PFSK-1 (cell line): ENCODE data around the gene SYNGR4.

Experiments
- FOXP2 ChIP-seq: optimal IDR thresholded peaks from 2 replicates; pipeline ENCODE3; 2011; ENCODE audit warnings: borderline replicate concordance, control low read depth, inconsistent platforms; ENCODE audit not compliant: insufficient read depth; ENCODE audit errors: extremely low read length, extremely low read depth
- POLR2AphosphoS5 ChIP-seq: IDR thresholded peaks from 2 replicates; pipeline ENCODE4 v1.6.1; 2012; ENCODE audit warnings: low read depth, mild to moderate bottlenecking, control low read depth, low read length, moderate library complexity
- REST ChIP-seq, 2 experiments: IDR thresholded peaks; 2 replicates each; pipeline versions ENCODE4 v1.6.1 to v1.8.0; 2011 to 2012; ENCODE audit warnings: low read depth in 2 of 2, low read length in 2 of 2, control low read depth in 1 of 2, inconsistent platforms in 1 of 2, mild to moderate bottlenecking in 1 of 2, moderate library complexity in 1 of 2; ENCODE audit not compliant: insufficient read depth in 1 of 2
- SIN3A ChIP-seq: IDR thresholded peaks from 2 replicates; pipeline ENCODE4 v1.6.1; 2012; ENCODE audit warnings: mild to moderate bottlenecking, low read length, moderate library complexity, borderline replicate concordance; ENCODE audit not compliant: insufficient read depth
- TAF1 ChIP-seq: IDR thresholded peaks from 2 replicates; pipeline ENCODE4 v1.6.1; 2012; ENCODE audit warnings: low read length, control low read depth, borderline replicate concordance; ENCODE audit not compliant: insufficient read depth

Gene SYNGR4

DNA sequence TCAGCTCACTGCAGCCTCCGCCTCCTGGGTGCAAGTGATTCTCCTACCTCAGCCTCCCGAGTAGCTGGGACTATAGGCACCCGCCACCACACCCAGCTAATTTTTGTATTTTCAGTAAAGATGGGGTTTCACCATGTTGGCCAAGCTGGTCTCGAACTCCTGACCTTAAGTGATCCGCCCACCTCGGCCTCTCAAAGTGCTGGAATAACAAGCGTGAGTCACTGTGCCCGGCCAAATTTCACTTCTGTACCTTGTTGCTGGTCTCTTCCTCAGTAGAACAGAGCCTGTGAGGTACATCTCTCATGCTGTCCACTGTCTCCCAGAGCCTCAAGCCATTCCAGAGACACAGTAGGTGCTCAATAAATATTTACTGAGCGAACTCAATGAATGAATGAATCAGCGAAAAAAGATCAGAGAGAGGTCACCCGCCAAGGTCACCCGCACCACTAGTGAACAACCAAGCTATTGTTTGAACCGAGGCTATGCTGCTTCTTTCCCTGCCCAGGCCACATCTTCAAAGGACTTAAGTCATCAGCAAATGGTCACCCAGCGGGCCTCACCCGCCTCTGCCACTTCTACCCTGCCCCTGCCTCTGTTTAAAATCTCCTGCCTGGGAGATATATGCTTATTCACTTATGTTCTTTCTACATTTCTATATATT is 9.7 kb upstream of the SYNGR4 start:
- TF ChIP-seq TAF1: no peak
- no peak for TF ChIP-seq REST (IDR thresholded peaks at IDR 0.05; ENCODE audit: insufficient read depth in 1 of 2, low read depth in 2 of 2, low read length in 2 of 2)
- TF ChIP-seq SIN3A: no peak
- no peak for TF ChIP-seq POLR2AphosphoS5
- TF ChIP-seq FOXP2: no peak

- no peak for TF ChIP-seq FOXP2
- no peak for TF ChIP-seq REST (IDR thresholded peaks at IDR 0.05; ENCODE audit: insufficient read depth in 1 of 2, low read depth in 2 of 2, low read length in 2 of 2)
- TF ChIP-seq TAF1: no peak
- no peak for TF ChIP-seq POLR2AphosphoS5
- no peak for TF ChIP-seq SIN3A
Measured at GRCh38 chr19:48355365-48355954, 8.7 kb upstream of the SYNGR4 start.

DNA sequence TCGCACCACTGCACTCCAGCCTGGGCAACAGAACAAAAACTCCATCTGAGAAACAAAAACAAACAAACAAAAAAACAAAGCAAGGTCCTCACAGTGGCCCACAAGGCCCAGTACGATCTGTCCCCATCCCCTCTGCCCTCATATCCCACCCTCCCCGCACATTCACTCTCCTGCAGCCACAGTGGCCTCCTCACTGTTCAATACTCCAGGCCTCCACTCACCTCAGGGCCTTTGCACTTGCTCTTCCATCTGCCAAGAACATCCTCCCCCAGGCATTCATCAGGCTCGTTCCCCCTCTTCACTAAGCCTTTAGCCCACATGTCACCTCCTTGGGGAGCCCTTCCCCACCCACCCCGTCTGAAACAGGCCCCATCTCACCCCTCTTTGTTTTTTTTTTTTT is 5.0 kb upstream of the SYNGR4 start:
- TF ChIP-seq FOXP2: no peak
- no peak for TF ChIP-seq REST (IDR thresholded peaks at IDR 0.05; ENCODE audit: insufficient read depth in 1 of 2, low read depth in 2 of 2, low read length in 2 of 2)
- no peak for TF ChIP-seq TAF1
- no peak for TF ChIP-seq SIN3A
- no peak for TF ChIP-seq POLR2AphosphoS5

DNA sequence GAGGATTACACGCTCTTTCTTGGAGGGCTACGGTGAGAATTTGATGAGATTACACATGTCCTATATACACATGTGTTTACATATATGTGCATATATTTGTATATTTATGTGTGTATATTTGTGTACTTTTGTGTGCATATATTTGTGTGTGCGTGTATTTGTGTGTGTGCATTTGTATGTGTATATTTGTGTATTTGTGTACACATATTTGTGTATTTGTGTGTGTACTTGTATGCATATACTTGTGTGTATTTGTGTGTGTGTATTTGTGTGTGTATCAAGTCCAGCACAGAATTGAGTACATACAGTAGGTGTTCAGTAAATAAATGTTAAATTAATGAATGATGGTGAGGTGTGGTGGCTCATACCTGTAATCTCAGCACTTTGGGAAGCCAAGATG is 2.3 kb upstream of the SYNGR4 start:
- TF ChIP-seq FOXP2 (no peak), POLR2AphosphoS5 (no peak), SIN3A (no peak), TAF1 (no peak), REST (IDR thresholded peaks at IDR 0.05; ENCODE audit: insufficient read depth in 1 of 2, low read depth in 2 of 2, low read length in 2 of 2) (no peak)
